WTC11 (cell line): Measurements from ENCODE around the gene RPL18. TPM values are rescaled to one million over a fixed set of nuclear protein-coding genes. Genes with fewer than 3 reads are reported as not detected.
A peak's percentile ranks its signal among the peaks of the same experiment; 100 is the strongest.

ENCODE experiments used
- ATAC-seq: fragments of 200-7000 bp; cut with Tn5 transposase; 2 replicates; pipeline ENCODE4 v1.10.0; 2021; ENCODE audit warnings: mild to moderate bottlenecking, moderate library complexity
- CTCF ChIA-PET: fragments of 300-600 bp; sonication (Branson Sonifier 250); formaldehyde crosslinking; loops from one replicate; lab custom pipeline; 2021; ENCODE audit warnings: antibody characterized with exemption; lab: Charles Lee
- POLR2A ChIA-PET: fragments of 350-600 bp; sonication (Branson Sonifier 250); formaldehyde crosslinking; loops from one replicate; lab custom pipeline; 2021; ENCODE audit warnings: antibody characterized with exemption; lab: Charles Lee
- DNase-seq: peaks from one replicate; pipeline ENCODE4 v3.0.0; 2021; ENCODE audit warnings: low spot score
- H3K27ac Mint-ChIP-seq: 2 replicates; pipeline ENCODE4 v1.8.0; 2021; ENCODE audit warnings: mixed read lengths
- H3K27me3 Mint-ChIP-seq: 2 replicates; pipeline ENCODE4 v1.8.0; 2021; ENCODE audit warnings: low read depth, mild to moderate bottlenecking, moderate library complexity, mixed read lengths
- H3K36me3 Mint-ChIP-seq: 2 replicates; pipeline ENCODE4 v1.8.0; 2021; ENCODE audit warnings: mixed read lengths
- H3K4me1 Mint-ChIP-seq: 2 replicates; pipeline ENCODE4 v1.8.0; 2022; ENCODE audit warnings: mixed read lengths
- H3K4me3 Mint-ChIP-seq: 2 replicates; pipeline ENCODE4 v1.8.0; 2021; ENCODE audit warnings: mild to moderate bottlenecking, moderate library complexity, mixed read lengths
- H3K9me3 Mint-ChIP-seq: 2 replicates; pipeline ENCODE4 v1.8.0; 2021; ENCODE audit warnings: mixed read lengths
- AR ChIP-seq: fragments of 250-450 bp; sonication (Bioruptor Pico); IDR thresholded peaks from 2 replicates; pipeline ENCODE4 v1.9.0; 2021; ENCODE audit warnings: mild to moderate bottlenecking
- ARID4B ChIP-seq: sonication (generic); formaldehyde crosslinking; IDR thresholded peaks from 2 replicates; pipeline ENCODE4 v1.8.0; 2023; ENCODE audit warnings: missing genetic modification reagents, mild to moderate bottlenecking, borderline replicate concordance
- ELF4 ChIP-seq: sonication (generic); formaldehyde crosslinking; IDR thresholded peaks from 2 replicates; pipeline ENCODE4 v1.8.1; 2022; ENCODE audit warnings: low read depth, mild to moderate bottlenecking, moderate library complexity, missing genetic modification reagents
- ERG ChIP-seq: fragments of 250-450 bp; sonication (Bioruptor Pico); IDR thresholded peaks from 2 replicates; pipeline ENCODE4 v1.8.0; 2021; ENCODE audit warnings: mild to moderate bottlenecking
- FOXK1 ChIP-seq: sonication (generic); formaldehyde crosslinking; IDR thresholded peaks from 2 replicates; pipeline ENCODE4 v1.8.0; 2022; ENCODE audit warnings: mild to moderate bottlenecking, moderate library complexity, missing genetic modification reagents
- FOXP1 ChIP-seq: sonication (generic); formaldehyde crosslinking; IDR thresholded peaks from 2 replicates; pipeline ENCODE4 v1.8.0; 2022; ENCODE audit warnings: missing genetic modification reagents, mild to moderate bottlenecking, moderate library complexity, borderline replicate concordance
- MAX ChIP-seq: sonication (generic); formaldehyde crosslinking; IDR thresholded peaks from 2 replicates; pipeline ENCODE4 v1.8.0; 2022; ENCODE audit warnings: mild to moderate bottlenecking, missing genetic modification reagents
- MYBL2 ChIP-seq: sonication (generic); formaldehyde crosslinking; IDR thresholded peaks from 2 replicates; pipeline ENCODE4 v1.8.1; 2023; ENCODE audit warnings: mild to moderate bottlenecking, moderate library complexity, missing genetic modification reagents
- PREB ChIP-seq: sonication (generic); formaldehyde crosslinking; IDR thresholded peaks from 2 replicates; pipeline ENCODE4 v1.8.1; 2022; ENCODE audit warnings: mild to moderate bottlenecking, missing genetic modification reagents, moderate library complexity, borderline replicate concordance
- RELA ChIP-seq: sonication (generic); formaldehyde crosslinking; IDR thresholded peaks from 2 replicates; pipeline ENCODE4 v1.8.1; 2022; ENCODE audit warnings: missing genetic modification reagents, mild to moderate bottlenecking, borderline replicate concordance
- SP1 ChIP-seq: sonication (generic); formaldehyde crosslinking; conservative IDR thresholded peaks from 2 replicates; pipeline ENCODE4 v1.8.1; 2022; ENCODE audit warnings: missing genetic modification reagents
- TEAD1 ChIP-seq: sonication (generic); formaldehyde crosslinking; IDR thresholded peaks from 2 replicates; pipeline ENCODE4 v1.8.0; 2022; ENCODE audit warnings: mild to moderate bottlenecking, missing genetic modification reagents
- TEAD4 ChIP-seq: sonication (generic); formaldehyde crosslinking; IDR thresholded peaks from 2 replicates; pipeline ENCODE4 v1.8.0; 2022; ENCODE audit warnings: mild to moderate bottlenecking, missing genetic modification reagents
- USF1 ChIP-seq: sonication (generic); formaldehyde crosslinking; IDR thresholded peaks from 2 replicates; pipeline ENCODE4 v1.8.0; 2022; ENCODE audit warnings: mild to moderate bottlenecking, missing genetic modification reagents
- USF2 ChIP-seq: sonication (generic); formaldehyde crosslinking; IDR thresholded peaks from 2 replicates; pipeline ENCODE4 v1.8.1; 2023; ENCODE audit warnings: mild to moderate bottlenecking, missing genetic modification reagents, moderate library complexity
- ZNF138 ChIP-seq: sonication (generic); formaldehyde crosslinking; conservative IDR thresholded peaks from 2 replicates; pipeline ENCODE4 v1.8.1; 2022; ENCODE audit warnings: mild to moderate bottlenecking, moderate library complexity, missing genetic modification reagents
- ZNF263 ChIP-seq: sonication (generic); formaldehyde crosslinking; IDR thresholded peaks from 2 replicates; pipeline ENCODE4 v1.8.1; 2022; ENCODE audit warnings: low read depth, mild to moderate bottlenecking, moderate library complexity, missing genetic modification reagents
- ZNF281 ChIP-seq: sonication (generic); formaldehyde crosslinking; IDR thresholded peaks from 2 replicates; pipeline ENCODE4 v1.8.0; 2023; ENCODE audit warnings: mild to moderate bottlenecking, missing genetic modification reagents
- ZNF423 ChIP-seq: fragments of 250-450 bp; sonication (Bioruptor Pico); IDR thresholded peaks from 2 replicates; pipeline ENCODE4 v2.1.2; 2022; ENCODE audit warnings: mild to moderate bottlenecking, moderate library complexity
- total RNA-seq: library from RNA; stranded (reverse); gene quantifications from 3 replicates; pipeline ENCODE4 v1.2.3, GENCODE V29; 2021

Gene RPL18
- total RNA-seq, 1 experiment from 2014 or later = 1,712 TPM

GRCh38 chr19:48634424-48635262, 15.7 kb upstream of the RPL18 start:
- peak; percentile 100 for TF ChIP-seq ZNF263 (CRISPR knock-in tag)
- no peak for TF ChIP-seq AR (CRISPR knock-in tag)
- peak; percentile 88 for TF ChIP-seq SP1
- TF ChIP-seq PREB = no peak
- peak; percentile 97 for TF ChIP-seq USF2
- 0 out of 2 replicates have a peak, but pooled peaks have one; percentile 28 for TF ChIP-seq ARID4B (CRISPR knock-in tag)
- TF ChIP-seq ZNF138 (CRISPR knock-in tag) = no peak
- TF ChIP-seq ERG (CRISPR knock-in tag) = no peak
- TF ChIP-seq ELF4 (CRISPR knock-in tag) = peak; percentile 90; the same call in 1 of the 2 replicates
- peak; percentile 60 for TF ChIP-seq ZNF423 (CRISPR knock-in tag)
- TF ChIP-seq ZNF281 (CRISPR knock-in tag) = 0 out of 2 replicates have a peak, but pooled peaks have one; percentile 50
- TF ChIP-seq MAX (CRISPR knock-in tag) = peak; percentile 82
- TF ChIP-seq USF1 (CRISPR knock-in tag) = peak; percentile 96
- peak; percentile 88 for TF ChIP-seq TEAD4 (CRISPR knock-in tag)
- TF ChIP-seq RELA (CRISPR knock-in tag) = no peak
- TF ChIP-seq FOXK1 (CRISPR knock-in tag) = peak; percentile 13; the same call in 1 of the 2 replicates
- TF ChIP-seq FOXP1 = 0 out of 2 replicates have a peak, but pooled peaks have one; percentile 21
- TF ChIP-seq MYBL2 (CRISPR knock-in tag) = no peak
- peak; percentile 94 for TF ChIP-seq TEAD1 (CRISPR knock-in tag)
- TF ChIP-seq, all 79 proteins: peak for 13
- peak overlapping the region; percentile 63 for H3K4me3 Mint-ChIP-seq
- ATAC-seq = peak; percentile 4
- POLR2A ChIA-PET = interaction anchor here (0.7 to 1.1 kb wide), 4 partner anchors 10 to 19 kb away, joined by 3 to 8 read pairs (median 4); partner anchors contain the start of genes CA11, RPL18 and SPHK2
- CTCF ChIA-PET = interaction anchor here (0.6 to 2.3 kb wide), 6 partner anchors 11 to 208 kb away, joined by 3 to 8 read pairs (median 4); partner anchors contain the start of gene CA11
- peaks cover 46% of the 10 kb centered on the region for H3K4me1 Mint-ChIP-seq
- no peaks in the 10 kb centered on the region for H3K9me3 Mint-ChIP-seq
- peak; percentile 98 for DNase-seq
- H3K27me3 Mint-ChIP-seq = peaks cover 8% of the 10 kb centered on the region
- peaks cover 5% of the 10 kb centered on the region; the same call in 1 of the 2 replicates for H3K36me3 Mint-ChIP-seq
- peak overlapping the region; percentile 95 for H3K27ac Mint-ChIP-seq
